A673 (cell line): Measurements from ENCODE around the gene ZNF740. TPM values are rescaled to one million over a fixed set of nuclear protein-coding genes. Genes with fewer than 3 reads are reported as not detected.

Experiments used
- BruUV-seq: library from RNA; stranded (reverse); fragments of 400-500 nt; replicated peaks from 2 replicates; lab custom pipeline; 2021; lab: Mats Ljungman, UMichigan
- CTCF ChIA-PET: fragments of 300-600 bp; sonication (Branson Sonifier 250); formaldehyde crosslinking; loops from one replicate; lab custom pipeline; 2022; ENCODE audit warnings: antibody characterized with exemption; lab: Charles Lee
- POLR2A ChIA-PET: fragments of 300-600 bp; sonication (Branson Sonifier 250); formaldehyde crosslinking; loops from one replicate; lab custom pipeline; 2022; ENCODE audit warnings: antibody characterized with exemption; ENCODE audit not compliant: low non-redundant PET; lab: Charles Lee
- DNase-seq: peaks from one replicate; pipeline ENCODE4 v3.0.0-alpha.2; 2015; ENCODE audit warnings: low spot score
- H3K27ac ChIP-seq: fragments of 200-600 bp; sonication (generic); 2 replicates; pipeline ENCODE4 v1.5.1; 2016; ENCODE audit warnings: mixed run types, low read depth, mild to moderate bottlenecking, mixed read lengths, antibody characterized with exemption, low read length; ENCODE audit not compliant: poor library complexity, severe bottlenecking
- H3K27me3 ChIP-seq: fragments of 200-600 bp; sonication (generic); replicated peaks from 2 replicates; pipeline ENCODE4 v1.6.1; 2017; ENCODE audit warnings: mixed run types, low read depth, mild to moderate bottlenecking, mixed read lengths, antibody characterized with exemption, low read length; ENCODE audit not compliant: insufficient read depth, poor library complexity
- H3K36me3 ChIP-seq: fragments of 200-600 bp; sonication (generic); 2 replicates; pipeline ENCODE4 v1.6.1; 2016; ENCODE audit warnings: mixed run types, mild to moderate bottlenecking, mixed read lengths, antibody characterized with exemption, low read length; ENCODE audit not compliant: insufficient read depth, poor library complexity, severe bottlenecking
- H3K4me1 ChIP-seq: fragments of 200-600 bp; sonication (generic); 2 replicates; pipeline ENCODE4 v1.6.1; 2017; ENCODE audit warnings: mixed run types, mild to moderate bottlenecking, mixed read lengths, antibody characterized with exemption, low read length; ENCODE audit not compliant: insufficient read depth, poor library complexity, severe bottlenecking
- H3K4me3 ChIP-seq: fragments of 200-600 bp; sonication (generic); 2 replicates; pipeline ENCODE4 v1.5.1; 2016; ENCODE audit warnings: low read depth, mixed run types, mild to moderate bottlenecking, mixed read lengths, low read length; ENCODE audit not compliant: poor library complexity, severe bottlenecking
- H3K9me3 ChIP-seq: fragments of 200-600 bp; sonication (generic); 2 replicates; pipeline ENCODE4 v1.6.1; 2016; ENCODE audit warnings: mixed run types, low read depth, mild to moderate bottlenecking, mixed read lengths, antibody characterized with exemption, low read length; ENCODE audit not compliant: poor library complexity, severe bottlenecking
- CTCF ChIP-seq: fragments of 300-800, 200-600 bp; sonication (generic); conservative IDR thresholded peaks from 2 replicates; pipeline ENCODE4 v1.5.1; 2017; ENCODE audit warnings: low read depth, mild to moderate bottlenecking, antibody characterized with exemption, low read length, moderate library complexity, mixed read lengths
- EZH2 ChIP-seq: fragments of 200-600 bp; sonication (generic); IDR thresholded peaks from 2 replicates; pipeline ENCODE4 v1.6.1; 2017; ENCODE audit warnings: borderline replicate concordance, low read depth, mild to moderate bottlenecking, mixed read lengths, antibody characterized with exemption, low read length; ENCODE audit not compliant: poor library complexity, severe bottlenecking
- intact Hi-C: fragments of 100-400 bp; cut with micrococcal nuclease; formaldehyde crosslinking; loops from one replicate; pipeline ENCODE4 v1.10.0; 2022; ENCODE audit not compliant: unreplicated experiment
- total RNA-seq: library from RNA; stranded (reverse); gene quantifications from 2 replicates; pipeline ENCODE4 v1.2.3, GENCODE V29; 2021

The ZNF740 gene
- total RNA-seq, 1 experiment from 2014 or later: 48.6 TPM

- DNase-seq: peak; percentile 50
- no TSS peak for BruUV-seq
- TF ChIP-seq EZH2 (no peak), CTCF (peak; percentile 35; the same call in 1 of the 2 replicates)
- Histone ChIP-seq H3K27me3 (no peaks in the 10 kb centered on the region), H3K4me1 (peaks cover 43% of the 10 kb centered on the region), H3K4me3 (no peak overlapping the region), H3K36me3 (no peaks in the 10 kb centered on the region), H3K27ac (peak overlapping the region; percentile 53), H3K9me3 (no peaks in the 10 kb centered on the region)
- CTCF ChIA-PET: no interaction called here
- POLR2A ChIA-PET: no interaction called here
- intact Hi-C loops: loop anchor here (5.0 kb wide), 1 partner anchor 43 kb away; the partner anchor contains the start of gene ESPL1
These were observed 43.8 kb downstream of the ZNF740 start for GRCh38 chr12:53224061-53224896.

GRCh38 chr12:53224897-53225634, 44.5 kb downstream of the ZNF740 start:
- H3K4me1 ChIP-seq: peaks cover 39% of the 10 kb centered on the region
- no TSS peak for BruUV-seq
- H3K9me3 ChIP-seq: no peaks in the 10 kb centered on the region
- no peaks in the 10 kb centered on the region for H3K27me3 ChIP-seq
- ChIA-PET CTCF (no interaction called here), POLR2A (interaction anchor here (0.9 kb wide), 1 partner anchor 61 kb away, joined by 3 read pairs; no protein-coding TSS in a partner anchor)
- TF ChIP-seq EZH2: no peak
- TF ChIP-seq CTCF: no peak
- H3K36me3 ChIP-seq: no peaks in the 10 kb centered on the region
- no peak overlapping the region for H3K4me3 ChIP-seq
- intact Hi-C loops: loop anchor here (5.0 kb wide), 1 partner anchor 42 kb away; the partner anchor contains the start of gene ESPL1
- DNase-seq: no peak
- peak overlapping the region; percentile 16 for H3K27ac ChIP-seq

GRCh38 chr12:53225635-53226424, 45.3 kb downstream of the ZNF740 start:
- no peak for TF ChIP-seq CTCF
- TF ChIP-seq EZH2: no peak
- no TSS peak for BruUV-seq

More at GRCh38 chr12:53225635-53226424, 45.3 kb downstream of the ZNF740 start:
- no peaks in the 10 kb centered on the region for H3K27me3 ChIP-seq
- H3K36me3 ChIP-seq: no peaks in the 10 kb centered on the region
- POLR2A ChIA-PET: interaction anchor here (0.9 kb wide), 1 partner anchor 60 kb away, joined by 3 read pairs; no protein-coding TSS in a partner anchor
- H3K4me3 ChIP-seq: no peak overlapping the region
- intact Hi-C loops: no loop called here
- CTCF ChIA-PET: no interaction called here
- peak overlapping the region; percentile 16 for H3K27ac ChIP-seq
- no peaks in the 10 kb centered on the region for H3K9me3 ChIP-seq
- H3K4me1 ChIP-seq: peaks cover 39% of the 10 kb centered on the region
- no peak for DNase-seq
